Activated naive CD8-positive, alpha-beta T cell treated with anti-CD3 and anti-CD28 coated beads, Interleukin-2, amount 50 U/mL, for 16 hours (primary cell): ENCODE measurements around the gene AKIP1.
"Not testable (repeated sequence)": the region's sequence is repeated elsewhere in the genome, so short reads cannot be mapped to it uniquely, and the experiment has no call there.

Experiments
- DNase-seq: peaks from one replicate; pipeline ENCODE4 v3.0.0-alpha.2; 2020; ENCODE audit warnings: low read depth, low spot score

AKIP1 gene, protein sequence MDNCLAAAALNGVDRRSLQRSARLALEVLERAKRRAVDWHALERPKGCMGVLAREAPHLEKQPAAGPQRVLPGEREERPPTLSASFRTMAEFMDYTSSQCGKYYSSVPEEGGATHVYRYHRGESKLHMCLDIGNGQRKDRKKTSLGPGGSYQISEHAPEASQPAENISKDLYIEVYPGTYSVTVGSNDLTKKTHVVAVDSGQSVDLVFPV

DNA sequence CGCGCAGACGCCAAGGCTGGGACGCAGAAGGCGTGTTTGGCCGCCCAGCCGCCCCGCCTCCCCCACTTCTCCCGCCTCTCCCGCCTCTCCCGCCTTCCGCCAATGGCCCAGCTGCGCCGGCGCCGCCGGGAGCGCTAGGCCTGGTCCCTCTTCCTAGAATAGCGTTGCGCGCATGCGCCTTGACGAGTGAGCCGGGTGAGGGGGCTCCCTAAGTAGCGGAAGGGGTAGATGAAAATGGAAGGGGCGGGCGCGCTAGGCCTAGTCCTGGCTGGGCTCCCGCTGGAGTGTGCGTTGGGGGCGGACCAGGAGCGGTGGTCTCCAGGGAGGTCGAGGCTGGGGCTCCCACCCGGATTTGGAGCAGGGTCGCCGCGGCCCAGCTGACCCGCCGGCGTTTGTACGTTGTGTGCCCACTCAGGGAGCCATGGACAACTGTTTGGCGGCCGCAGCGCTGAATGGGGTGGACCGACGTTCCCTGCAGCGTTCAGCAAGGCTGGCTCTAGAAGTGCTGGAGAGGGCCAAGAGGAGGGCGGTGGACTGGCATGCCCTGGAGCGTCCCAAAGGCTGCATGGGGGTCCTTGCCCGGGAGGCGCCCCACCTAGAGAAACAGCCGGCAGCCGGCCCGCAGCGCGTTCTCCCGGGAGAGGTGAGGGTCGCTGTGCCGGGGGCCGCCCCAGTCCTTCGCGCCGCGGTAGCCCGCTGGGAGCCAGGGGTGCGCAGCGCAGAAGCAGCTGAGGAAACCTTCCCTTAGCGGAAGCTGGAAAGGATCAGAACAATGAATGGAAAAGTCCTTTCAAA is at the start of gene AKIP1:
TSS of gene AKIP1 (plus strand) at position 161 of the 795 bp plus-strand sequence. CDS start at position 422, 261 bp downstream.
- DNase-seq: peak; percentile 72

DNA sequence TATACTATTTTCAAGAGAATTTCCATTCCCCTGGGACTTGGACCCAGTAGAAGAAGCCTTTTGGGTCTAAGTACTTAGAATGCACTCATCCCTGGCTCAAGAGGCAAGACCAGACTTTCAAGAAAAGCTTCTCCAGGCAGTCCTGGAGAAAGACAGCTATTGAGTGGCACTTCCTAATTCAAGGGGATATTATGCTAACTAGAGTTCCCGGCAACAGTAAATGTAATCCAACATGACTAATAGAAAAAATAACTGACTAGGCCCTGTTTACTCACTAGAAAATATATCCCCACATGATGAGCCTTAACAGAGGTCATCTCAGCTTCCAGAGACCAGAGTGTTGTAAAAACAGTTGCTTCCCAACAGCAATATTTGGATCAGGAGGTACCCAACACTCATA is 47.2 kb upstream of the AKIP1 start:
- DNase-seq: no peak

DNA sequence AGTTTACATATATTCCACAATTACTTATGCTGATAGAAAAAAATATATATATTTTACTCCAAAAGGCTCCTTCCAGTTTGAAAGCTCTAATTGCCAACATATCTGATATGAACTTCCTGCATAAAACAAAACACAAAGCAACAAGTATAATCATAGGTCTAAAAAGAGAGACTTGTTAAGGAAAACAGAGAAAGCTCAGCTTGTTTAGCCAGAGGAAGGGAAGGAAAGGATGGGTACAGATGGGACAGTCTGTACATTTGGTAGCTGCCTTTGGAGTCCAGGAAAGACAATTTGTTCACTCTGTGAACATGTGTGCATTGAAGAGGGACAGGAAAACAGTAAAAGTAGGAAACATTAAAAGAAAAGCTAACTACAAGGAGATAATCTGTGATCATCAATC is 45.7 kb upstream of the AKIP1 start:
- DNase-seq: no peak

DNA sequence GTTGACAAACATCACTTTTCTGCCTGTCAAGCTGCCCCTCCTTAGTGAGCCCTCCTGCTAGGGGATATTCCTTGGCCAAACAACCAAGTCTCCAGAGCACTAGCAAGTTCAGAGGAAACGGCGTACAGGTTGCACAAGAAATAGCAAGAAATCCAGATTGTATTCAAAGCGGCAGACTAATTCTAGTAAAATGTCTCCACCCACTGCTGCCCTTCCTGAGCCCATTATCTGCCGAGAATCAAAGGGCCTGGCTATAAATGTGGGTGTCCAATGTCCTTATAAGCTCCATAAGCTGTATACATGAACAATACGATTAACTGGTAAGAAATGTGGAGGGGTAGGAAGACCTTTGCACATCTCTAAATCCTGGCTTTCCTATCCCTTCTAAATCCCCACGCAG is 44.0 kb upstream of the AKIP1 start:
- no peak for DNase-seq

DNA sequence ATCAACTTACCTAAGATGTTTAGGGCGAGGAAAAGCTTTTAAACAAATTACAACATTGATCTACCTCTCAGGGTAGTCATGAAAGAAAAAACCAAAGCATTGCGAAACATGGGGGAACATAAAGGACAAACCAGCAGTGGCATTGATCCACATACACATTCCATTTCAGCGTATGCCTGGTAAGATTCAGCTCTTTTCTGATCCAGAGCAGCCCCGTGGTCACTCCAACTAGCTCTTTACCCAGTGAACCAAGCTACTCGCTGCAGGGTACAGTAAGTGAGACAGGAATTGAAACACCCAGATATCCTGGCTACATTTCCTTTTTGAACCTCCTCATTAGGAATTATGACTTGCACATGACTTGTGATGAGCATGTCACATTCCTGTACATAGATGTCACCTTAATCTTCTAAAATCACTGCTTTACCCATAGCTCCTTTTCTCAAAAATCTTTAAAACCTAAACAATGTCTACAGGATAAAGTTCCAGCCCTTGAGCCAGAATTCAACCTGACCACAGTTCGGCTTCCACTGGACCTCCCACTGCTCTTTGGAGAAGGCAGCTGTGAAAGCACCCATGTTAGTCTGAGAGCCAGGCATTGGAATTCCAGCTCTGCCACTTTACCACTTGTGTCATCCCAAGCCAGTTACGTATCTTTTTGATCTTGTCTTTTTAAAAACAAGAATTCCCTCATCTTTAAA is 42.9 kb upstream of the AKIP1 start:
- no peak for DNase-seq

DNA sequence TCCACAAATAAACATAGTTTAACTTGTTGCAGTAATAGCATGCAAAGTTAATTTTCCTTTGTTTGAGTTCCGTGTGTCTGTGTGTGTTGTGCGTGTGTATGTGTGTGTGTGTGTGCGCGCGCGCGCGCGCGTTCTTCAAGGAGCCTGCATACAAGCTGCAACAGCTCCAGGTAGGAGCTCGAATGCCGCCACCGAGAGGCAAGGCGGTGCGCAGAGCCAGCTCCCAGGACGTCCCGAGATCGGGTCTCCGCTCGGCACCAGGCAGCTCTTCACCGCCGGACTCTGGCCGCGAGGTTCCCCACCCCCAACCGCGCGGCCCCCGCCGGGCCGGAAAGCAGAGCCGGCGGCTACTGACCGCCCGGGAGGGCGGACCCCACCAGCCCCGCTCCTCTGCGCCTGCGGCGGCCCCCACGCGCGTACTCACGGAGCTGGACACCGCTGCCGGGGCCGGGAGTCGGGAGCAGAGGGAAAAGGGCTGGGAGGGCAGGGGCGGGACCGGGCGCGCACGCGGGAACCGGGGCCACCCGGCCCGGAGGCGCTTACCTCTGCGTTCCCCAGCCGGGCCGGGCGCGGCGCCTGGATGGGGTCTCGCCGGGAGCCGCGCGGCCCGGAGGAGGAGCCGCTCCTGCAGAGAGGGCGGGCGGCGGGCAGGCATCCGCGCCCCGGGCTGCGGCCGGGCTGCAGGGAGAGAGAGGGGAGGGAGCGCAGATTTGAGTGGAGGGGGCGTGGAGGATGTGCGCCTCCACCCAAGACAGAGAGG is 40.4 kb upstream of the AKIP1 start:
- DNase-seq: no peak

DNA sequence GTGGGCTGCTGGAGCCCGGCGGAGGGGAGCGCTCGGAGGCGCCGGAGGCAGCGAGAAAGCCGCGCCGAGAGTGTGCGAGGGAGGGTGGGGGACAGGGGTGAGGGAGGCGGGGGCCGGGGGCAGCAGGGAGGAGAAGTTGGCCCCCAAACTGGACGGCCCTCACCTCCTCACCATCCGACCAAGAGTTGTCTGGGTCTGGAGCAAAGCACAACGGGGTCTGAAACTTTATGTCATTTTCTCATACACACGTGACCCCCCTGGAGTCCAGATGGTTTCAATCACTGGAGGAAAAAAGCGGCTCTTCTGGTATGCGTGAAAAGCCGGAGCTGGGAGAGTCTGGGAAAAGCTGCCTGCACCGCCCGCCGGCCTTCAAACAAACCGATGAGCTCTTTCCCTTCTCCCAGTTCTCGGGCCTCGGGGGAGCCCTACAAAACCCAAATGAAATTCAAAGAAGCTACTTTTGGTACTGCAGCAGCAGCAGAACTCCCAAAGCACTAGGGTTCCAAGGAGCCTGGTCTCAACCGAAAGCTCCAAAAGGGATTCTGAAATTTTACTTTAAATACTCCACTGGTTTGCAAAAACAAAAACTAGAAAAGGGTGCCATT is 39.7 kb upstream of the AKIP1 start:
- DNase-seq: no peak

DNA sequence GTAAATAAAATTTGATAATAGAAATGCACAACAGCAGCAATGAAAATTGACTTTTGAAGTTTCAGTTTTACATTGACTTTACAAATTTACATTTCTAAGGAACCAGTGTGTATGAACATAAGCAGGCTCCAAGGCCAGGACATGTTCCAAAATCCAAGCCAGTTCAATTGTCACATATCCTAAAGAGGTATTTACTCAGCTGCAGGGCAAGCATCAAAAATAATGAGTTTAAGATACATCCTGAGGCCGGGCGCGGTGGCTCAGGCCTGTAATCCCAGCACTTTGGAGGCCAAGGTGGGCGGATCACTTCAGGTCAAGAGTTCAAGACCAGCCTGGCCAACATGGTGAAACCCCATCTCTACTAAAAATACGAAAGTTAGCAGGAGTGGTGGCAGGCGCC is 39.0 kb upstream of the AKIP1 start:
- DNase-seq: no peak

DNA sequence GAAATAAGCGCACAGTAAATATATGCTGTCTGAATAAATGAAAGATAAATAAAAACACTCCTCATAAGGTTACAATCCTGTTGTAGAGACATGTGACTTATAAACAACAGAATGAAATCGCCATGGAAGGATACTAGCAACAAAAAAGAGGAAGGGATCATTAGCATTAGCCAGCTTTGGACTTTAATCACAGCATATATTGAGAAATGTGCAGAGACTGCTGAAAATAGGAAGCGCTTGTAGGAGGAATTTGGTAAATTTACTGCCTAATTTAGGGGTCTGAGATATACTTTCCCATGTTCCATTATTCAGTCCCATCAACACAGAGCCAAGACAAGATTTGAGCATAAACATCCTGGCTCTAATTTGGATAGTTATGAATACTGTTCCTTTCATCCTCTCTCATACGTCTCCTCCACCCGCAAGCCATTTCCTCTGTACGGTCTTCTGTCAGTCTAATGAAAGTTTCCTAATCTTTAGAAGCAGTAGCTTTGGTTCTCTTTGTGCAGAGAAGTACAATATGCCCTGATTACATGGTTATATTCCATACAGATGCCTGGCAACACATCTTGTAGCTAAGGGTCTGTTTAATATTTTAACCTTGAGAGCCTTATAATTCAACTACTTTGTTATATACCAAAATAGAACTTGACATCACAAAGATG is 37.1 kb upstream of the AKIP1 start:
- no peak for DNase-seq

DNA sequence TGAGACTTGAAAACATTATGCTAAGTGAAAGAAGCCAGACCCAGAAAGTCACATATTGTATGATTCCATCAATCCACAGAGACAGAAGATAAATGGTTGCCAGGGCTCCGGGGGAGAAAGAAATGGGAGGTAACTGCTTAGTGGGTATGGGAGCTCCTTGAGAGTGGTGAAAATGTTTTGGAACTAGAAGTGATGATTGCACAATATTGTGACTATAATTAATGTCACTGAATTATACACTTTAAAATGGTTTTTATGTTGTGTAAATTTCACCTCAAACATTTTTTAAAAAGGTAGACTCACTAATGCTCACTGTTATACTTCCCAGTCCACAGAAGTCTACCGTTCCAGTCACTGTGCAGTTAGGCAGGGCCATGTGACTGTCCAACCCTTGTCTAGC is 32.2 kb upstream of the AKIP1 start:
- no peak for DNase-seq

DNA sequence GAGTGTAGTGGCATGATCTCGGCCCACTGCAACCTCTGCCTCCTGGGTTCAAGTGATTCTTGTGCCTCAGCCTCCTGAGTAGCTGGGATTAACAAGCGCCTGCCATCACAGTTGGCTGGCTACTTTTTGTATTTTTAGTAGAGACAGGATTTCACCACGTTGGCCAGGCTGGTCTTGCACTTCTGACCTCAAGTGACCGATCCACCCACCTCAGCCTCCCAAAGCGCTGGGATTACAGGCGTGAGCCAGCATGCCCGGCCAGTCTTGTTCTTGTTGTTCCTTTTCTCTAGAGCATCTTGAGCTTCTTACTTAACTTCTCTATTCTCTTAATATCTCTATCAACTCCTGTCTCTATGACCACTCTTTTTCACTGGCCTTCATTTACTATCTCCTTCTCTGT is 29.4 kb upstream of the AKIP1 start:
- not testable (repeated sequence) for DNase-seq

DNA sequence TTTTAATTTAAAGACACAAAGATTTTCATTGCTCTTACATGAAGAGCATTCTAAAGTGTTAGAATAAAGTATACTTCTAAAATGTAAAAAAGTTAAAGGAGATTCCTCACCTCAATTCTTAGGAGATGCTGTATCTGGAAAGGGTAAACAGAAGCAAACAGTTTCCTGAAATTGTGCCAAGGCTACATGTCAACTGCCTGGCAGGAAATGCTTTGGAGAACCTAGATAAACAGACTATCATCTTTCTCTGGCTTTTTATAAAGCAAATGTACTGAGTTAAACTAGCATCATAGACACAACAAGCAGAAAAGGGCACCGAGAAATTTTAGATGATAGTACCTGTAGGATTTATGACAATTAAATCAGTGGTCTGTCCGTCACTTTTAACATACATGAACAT is 24.7 kb upstream of the AKIP1 start:
- no peak for DNase-seq

DNA sequence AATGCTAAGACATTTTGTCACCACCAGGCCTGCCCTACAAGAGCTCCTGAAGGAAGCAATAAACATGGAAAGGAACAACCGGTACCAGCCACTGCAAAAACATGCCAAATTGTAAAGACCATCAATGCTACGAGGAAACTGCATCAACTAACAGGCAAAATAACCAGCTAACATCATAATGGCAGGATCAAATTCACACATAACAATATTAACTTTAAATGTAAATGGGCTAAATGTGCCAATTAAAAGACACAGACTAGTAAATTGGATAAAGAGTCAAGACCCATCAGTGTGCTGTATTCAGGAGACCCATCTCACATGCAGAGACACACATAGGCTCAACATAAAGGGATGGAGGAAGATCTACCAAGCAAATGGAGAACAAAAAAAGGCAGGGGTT is 19.8 kb upstream of the AKIP1 start:
- not testable (repeated sequence) for DNase-seq

DNA sequence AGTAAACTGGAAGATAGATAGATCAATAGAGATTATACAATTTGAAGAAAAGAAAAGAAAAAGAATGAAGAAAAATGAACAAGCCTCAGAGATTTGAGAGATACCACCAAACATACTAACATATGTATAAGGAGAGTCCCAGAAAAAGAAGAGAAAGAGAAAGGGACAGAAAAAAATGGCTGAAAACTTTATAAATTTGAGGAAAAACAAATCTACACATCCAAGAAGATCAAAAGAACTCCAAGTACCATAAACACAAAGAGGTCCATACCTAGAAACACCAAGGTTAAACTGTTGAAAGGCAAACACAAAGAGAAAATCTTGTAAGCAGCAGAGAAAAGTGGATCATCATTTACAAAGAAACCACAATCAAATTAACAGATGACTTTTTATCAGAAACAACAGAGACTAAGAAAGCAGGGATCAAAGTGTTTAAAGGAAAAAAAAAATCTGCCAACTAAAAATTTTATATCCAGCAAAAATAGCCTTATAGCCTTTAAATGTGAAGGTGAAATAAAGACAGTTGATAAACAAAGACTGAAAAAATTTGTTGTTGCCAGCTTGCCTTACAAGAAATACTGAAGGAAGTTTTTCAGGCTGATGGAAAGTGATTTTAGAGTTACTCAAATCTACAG is 11.8 kb upstream of the AKIP1 start:
- DNase-seq: no peak

DNA sequence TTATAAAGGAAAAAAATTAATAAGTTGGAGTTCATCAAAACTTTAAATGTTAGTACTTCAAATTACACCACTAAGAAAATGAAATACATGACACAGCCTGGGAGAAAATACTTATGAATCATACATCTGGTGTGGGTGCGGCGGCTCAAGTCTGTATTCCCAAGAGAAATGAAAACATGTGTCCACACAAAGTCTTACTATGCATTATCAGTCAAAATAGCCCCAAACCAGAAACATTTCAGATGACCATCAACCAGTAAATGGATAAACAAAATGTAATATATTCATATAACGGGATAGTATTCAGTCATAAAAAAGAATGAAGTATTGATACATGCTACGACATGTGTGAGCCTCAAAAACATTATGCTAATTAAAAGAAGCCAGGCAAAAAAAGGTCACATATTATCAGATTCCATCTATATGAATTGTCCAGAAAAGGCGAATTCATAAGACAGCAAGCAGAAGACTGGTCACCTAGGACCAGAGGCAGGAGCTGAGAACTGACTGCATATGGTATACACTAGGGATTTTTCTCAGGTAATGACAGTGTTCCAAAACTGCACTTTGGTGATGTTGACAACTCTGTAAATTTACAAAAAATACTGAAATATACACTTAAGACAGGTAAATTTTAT is 5.3 kb upstream of the AKIP1 start:
- no peak for DNase-seq

DNA sequence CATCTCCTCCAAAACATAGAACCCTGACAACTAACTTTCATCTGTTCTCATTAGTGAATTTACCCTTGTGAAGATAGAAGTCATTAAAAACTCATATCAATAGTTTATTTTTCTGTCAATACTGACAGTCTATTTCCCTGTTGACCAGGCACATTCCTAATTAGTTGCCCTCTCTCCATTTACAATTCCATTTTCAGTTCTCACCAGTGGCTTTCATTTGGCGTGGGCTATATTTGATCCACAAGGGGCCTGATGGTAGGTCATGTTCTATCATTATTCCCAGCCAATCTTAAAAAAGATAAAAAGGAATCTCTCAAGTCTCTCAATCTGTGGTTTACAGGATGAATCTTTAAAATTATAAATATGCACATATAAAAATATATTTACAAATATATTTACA is 3.9 kb upstream of the AKIP1 start:
- no peak for DNase-seq

DNA sequence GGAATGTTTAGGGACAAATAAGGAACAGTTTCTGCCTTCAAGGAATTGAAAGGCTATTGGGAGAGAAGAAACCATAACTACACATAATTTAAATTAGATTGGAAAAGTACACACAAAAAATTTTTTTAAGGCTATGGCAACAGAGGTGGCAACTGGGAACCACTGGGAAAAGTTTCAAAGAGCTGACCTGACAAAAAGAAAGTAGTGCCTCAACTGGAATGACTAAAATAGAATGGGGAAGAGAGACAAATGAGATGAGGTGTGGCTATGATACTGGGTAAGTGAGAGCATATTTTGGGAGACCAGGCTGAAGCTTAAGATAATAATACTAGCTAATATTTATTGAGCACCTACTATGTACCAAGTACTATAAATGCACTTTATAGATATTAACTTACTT is 2.9 kb upstream of the AKIP1 start:
- no peak for DNase-seq

DNA sequence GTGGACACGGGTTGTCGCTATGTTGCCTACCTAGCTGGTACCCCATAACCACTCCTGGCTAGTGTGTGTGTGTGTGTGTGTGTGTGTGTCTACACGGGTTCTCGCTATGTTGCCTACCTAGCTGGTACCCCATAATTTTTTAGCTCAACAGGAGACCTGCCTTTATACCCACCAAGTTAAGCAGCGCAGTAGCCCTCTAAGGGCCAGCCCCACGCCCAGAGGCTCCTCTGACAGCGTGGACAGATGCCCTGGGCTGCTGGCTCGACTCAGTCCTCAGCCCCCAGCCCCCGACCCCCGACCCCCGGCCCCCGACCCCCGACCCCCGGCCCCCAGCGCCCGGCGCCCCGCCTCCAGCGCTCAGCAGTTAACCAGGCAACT is 351 bp upstream of the AKIP1 start:
- no peak for DNase-seq

DNA sequence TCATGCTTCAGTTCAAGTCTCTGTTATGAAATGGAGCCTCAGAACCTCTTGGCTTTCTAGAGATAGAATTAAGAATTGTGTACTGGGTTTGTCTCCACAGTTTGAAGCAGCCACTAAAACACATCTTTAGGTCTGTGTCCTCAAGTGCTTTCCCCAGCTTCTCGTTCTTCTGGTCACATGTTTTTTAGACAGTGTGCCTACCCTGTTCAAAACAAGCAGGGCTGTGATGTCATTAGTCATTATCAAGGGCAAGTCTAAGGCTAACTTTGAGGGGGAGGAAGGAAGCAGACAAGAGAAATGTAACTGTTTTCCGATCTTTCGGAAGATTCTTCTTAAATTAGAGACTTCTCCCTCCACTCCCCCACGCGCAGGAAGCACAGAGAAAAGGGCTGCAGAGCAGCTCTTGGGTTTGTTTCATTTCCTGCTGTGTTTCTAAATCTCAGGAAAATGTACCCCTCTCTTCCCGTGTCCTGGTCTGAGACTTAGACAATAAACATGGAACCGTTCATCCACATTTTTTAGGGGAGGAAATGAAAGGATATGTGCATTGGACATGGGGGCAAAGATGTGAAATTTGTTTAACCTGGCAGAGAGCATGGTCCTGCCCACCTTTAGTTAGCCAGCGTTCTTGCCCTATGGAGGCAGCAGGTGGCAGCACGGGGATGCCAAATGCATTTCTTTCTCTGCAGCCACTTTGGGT is 3.1 kb downstream of the AKIP1 start:
- peak; percentile 13 for DNase-seq

DNA sequence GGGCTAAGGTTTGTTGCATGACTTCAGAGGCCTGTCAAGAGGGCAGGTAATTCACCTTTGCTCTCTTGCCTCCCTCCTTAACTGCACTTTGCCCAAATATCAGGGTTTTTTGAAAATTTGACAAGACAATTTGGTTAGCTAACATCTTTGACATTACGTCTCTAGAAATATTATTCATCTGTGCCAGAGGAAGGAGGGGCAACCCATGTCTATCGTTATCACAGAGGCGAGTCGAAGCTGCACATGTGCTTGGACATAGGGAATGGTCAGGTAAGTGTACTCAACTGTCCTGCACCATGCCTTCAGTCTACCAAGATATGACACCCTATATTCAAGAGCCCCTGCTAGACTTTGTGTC is 3.7 kb downstream of the AKIP1 start:
- DNase-seq: no peak
